Lower leg skin (tissue), 3 donors: ENCODE measurements around the gene GALNT2.

Experiments
- CTCF ChIP-seq, 3 donors: fragments of 450-650 bp; IDR thresholded peaks; one replicate each; pipeline ENCODE4 v1.5.1; 2016; ENCODE audit warnings: antibody characterized with exemption in 3 of 3, mild to moderate bottlenecking in 3 of 3, moderate library complexity in 2 of 3
- POLR2A ChIP-seq, 2 donors: fragments of 450-650 bp; IDR thresholded peaks; one replicate each; pipeline ENCODE4 v1.6.1; 2016 to 2017; ENCODE audit warnings: antibody characterized with exemption in 2 of 2, mild to moderate bottlenecking in 1 of 2, moderate library complexity in 1 of 2

GRCh38 chr1:230124186-230125128 lies 57.4 kb downstream of the GALNT2 start:
- TF ChIP-seq POLR2A (IDR thresholded peaks at IDR 0.05) (no peak), CTCF (IDR thresholded peaks at IDR 0.05) (no peak)
